Fibroblast of peridontal ligament (primary cell): ENCODE data around the gene TIAM1.

Experiments
- DNase-seq: peaks from one replicate; pipeline ENCODE4 v3.0.0-alpha.2; 2010; ENCODE audit errors: extremely low read depth

Gene TIAM1

GRCh38 chr21:31284797-31285397 is 59.2 kb downstream of the TIAM1 start:
- DNase-seq: peak; percentile 18

GRCh38 chr21:31283025-31283424 is 61.0 kb downstream of the TIAM1 start:
- no peak for DNase-seq

- DNase-seq: peak; percentile 95
These were observed 61.9 kb downstream of the TIAM1 start for GRCh38 chr21:31282095-31282709.

GRCh38 chr21:31281561-31281960 is 62.5 kb downstream of the TIAM1 start:
- no peak for DNase-seq

GRCh38 chr21:31279986-31280385 is 64.1 kb downstream of the TIAM1 start:
- no peak for DNase-seq

GRCh38 chr21:31279214-31279613 is 64.8 kb downstream of the TIAM1 start:
- DNase-seq: no peak

GRCh38 chr21:31278511-31279130 is 65.4 kb downstream of the TIAM1 start:
- DNase-seq: no peak

- DNase-seq: no peak
These were observed 67.4 kb downstream of the TIAM1 start for GRCh38 chr21:31276663-31277062.

- DNase-seq: no peak
These were observed 68.2 kb downstream of the TIAM1 start for GRCh38 chr21:31275901-31276300.

- DNase-seq: no peak
These were observed 70.8 kb downstream of the TIAM1 start for GRCh38 chr21:31273278-31273677.

GRCh38 chr21:31268090-31268489 is 76.0 kb downstream of the TIAM1 start:
- DNase-seq: no peak

- no peak for DNase-seq
These were observed 76.4 kb downstream of the TIAM1 start for GRCh38 chr21:31267644-31268043.

- DNase-seq: no peak
These were observed 77.8 kb downstream of the TIAM1 start for GRCh38 chr21:31266241-31266640.

GRCh38 chr21:31265366-31266013 is 78.6 kb downstream of the TIAM1 start:
- no peak for DNase-seq

GRCh38 chr21:31264574-31264973 is 79.5 kb downstream of the TIAM1 start:
- no peak for DNase-seq

- DNase-seq: no peak
These were observed 81.3 kb downstream of the TIAM1 start for GRCh38 chr21:31262728-31263127.

GRCh38 chr21:31261759-31262158 is 82.3 kb downstream of the TIAM1 start:
- no peak for DNase-seq

GRCh38 chr21:31260790-31261189 is 83.3 kb downstream of the TIAM1 start:
- peak; percentile 5 for DNase-seq

- DNase-seq: peak; percentile 16
These were observed 86.0 kb downstream of the TIAM1 start for GRCh38 chr21:31258073-31258472.

- DNase-seq: peak; percentile 2
These were observed 86.8 kb downstream of the TIAM1 start for GRCh38 chr21:31257265-31257664.

- no peak for DNase-seq
These were observed 88.2 kb downstream of the TIAM1 start for GRCh38 chr21:31255896-31256295.

- no peak for DNase-seq
These were observed 89.0 kb downstream of the TIAM1 start for GRCh38 chr21:31255036-31255435.

GRCh38 chr21:31254131-31254530 is 89.9 kb downstream of the TIAM1 start:
- DNase-seq: no peak
